Spleen (tissue), 11 donors: ENCODE measurements around the gene BAG5. TPM values are rescaled to one million over a fixed set of nuclear protein-coding genes. Genes with fewer than 3 reads are reported as not detected.

Source experiments
- DNase-seq: peaks from one replicate; pipeline ENCODE4 v3.0.0-alpha.2; 2020
- H3K27ac ChIP-seq, 8 donors: fragments of 200-600 bp; sonication (generic) in 7 of 8; 1 replicate in 4 of 8; 2 replicates in 4 of 8; pipeline versions ENCODE4 v1.5.0 to v1.8.0; 2016 to 2021; ENCODE audit warnings: inconsistent platforms in 4 of 8, mild to moderate bottlenecking in 4 of 8, moderate library complexity in 1 of 8
- H3K27me3 ChIP-seq, 7 donors: fragments of 200-600 bp; sonication (generic) in 6 of 7; replicated peaks in 1 of 7; 1 replicate in 4 of 7; 2 replicates in 3 of 7; pipeline versions ENCODE4 v1.5.0 to v1.8.0; 2016 to 2021; ENCODE audit warnings: inconsistent platforms in 3 of 7, mild to moderate bottlenecking in 1 of 7
- H3K36me3 ChIP-seq, 6 donors: fragments of 200-600 bp; sonication (generic) in 5 of 6; 1 replicate in 4 of 6; 2 replicates in 2 of 6; pipeline versions ENCODE4 v1.5.0 to v1.8.0; 2016 to 2021; ENCODE audit warnings: inconsistent platforms in 2 of 6
- H3K4me1 ChIP-seq, 6 donors: fragments of 200-600 bp; sonication (generic) in 5 of 6; 1 replicate in 3 of 6; 2 replicates in 3 of 6; pipeline versions ENCODE4 v1.5.0 to v1.8.0; 2016 to 2021; ENCODE audit warnings: inconsistent platforms in 3 of 6
- H3K4me3 ChIP-seq, 8 donors: fragments of 200-600 bp; sonication (generic) in 7 of 8; 1 replicate in 4 of 8; 2 replicates in 4 of 8; pipeline versions ENCODE4 v1.5.0 to v1.8.0; 2016 to 2021; ENCODE audit warnings: inconsistent platforms in 4 of 8, mild to moderate bottlenecking in 4 of 8, moderate library complexity in 2 of 8
- H3K9me3 ChIP-seq, 8 donors: fragments of 200-600 bp; sonication (generic) in 7 of 8; 1 replicate in 4 of 8; 2 replicates in 4 of 8; pipeline versions ENCODE4 v1.5.0 to v1.8.0; 2016 to 2021; ENCODE audit warnings: inconsistent platforms in 4 of 8
- CTCF ChIP-seq, 11 experiments: fragments of 200-600 bp in 7 of 11; fragments of 450-650 bp in 4 of 11; sonication (generic) in 4 of 11; IDR thresholded peaks in 8 of 11; conservative IDR thresholded peaks in 3 of 11; 1 replicate in 7 of 11; 2 replicates in 4 of 11; pipeline versions ENCODE4 v1.4.0 to v1.8.0; 2016 to 2021; ENCODE audit warnings: antibody characterized with exemption in 11 of 11, inconsistent platforms in 4 of 11, mild to moderate bottlenecking in 1 of 11
- POLR2A ChIP-seq, 3 donors: fragments of 450-650 bp; IDR thresholded peaks; one replicate each; pipeline ENCODE4 v1.5.1; 2017; ENCODE audit warnings: antibody characterized with exemption in 3 of 3, mild to moderate bottlenecking in 1 of 3
- POLR2AphosphoS5 ChIP-seq, 3 donors: sonication (generic); formaldehyde crosslinking; IDR thresholded peaks; one replicate each; pipeline ENCODE4 v1.5.1; 2017; ENCODE audit warnings: antibody characterized with exemption in 3 of 3
- WGBS, 5 donors: extraction: QIAGEN DNeasy Blood & Tissue Kit in 3 of 5; methylation state at CpG; one replicate each; pipeline versions ENCODE4 v1.1.5 to v1.1.7; 2013 to 2018; 5-methylcytosine and 5-hydroxymethylcytosine counted together
- intact Hi-C: fragments of 100-400 bp; cut with DNase I; formaldehyde crosslinking; loops from one replicate; pipeline ENCODE4 v1.15.0; 2023; ENCODE audit warnings: low total_unique reads
- polyA plus RNA-seq, 3 donors: library from polyadenylated mRNA; stranded (reverse); fragments of 200-250 nt; gene quantifications; one replicate each; pipeline ENCODE4 v1.2.1, GENCODE V29; 2013
- total RNA-seq, 7 donors: library from RNA; depleted of rRNA in 3 of 7; stranded (reverse); fragments of >200 nt in 3 of 7; fragmentation: NEBNext Ultra II Directional in 4 of 7; extraction: Animal tissue kit (Norgen Biotek cat#: 25700) in 4 of 7; gene quantifications; one replicate each; pipeline versions ENCODE4 v1.1.0 to v1.2.1, GENCODE V29; 2016 to 2021
- donor health status: healthy with polysubstance abuse.
- donor health status: DM: no; HTN: no; CAD: no; lungs with moderate emphysema.
- donor health status: DM: no; HTN: no; CAD: no.
- donor health status: Bipolar disorder and iron deficiency.
- donor health status: healthy.
- donor health status: DM: no; HTN: no; CAD: no.
- donor health status: DM: yes; HTN: yes; CAD: no.

BAG5 gene
- total and polyA plus RNA-seq, 10 donors: 9.3 to 42.5 (median 29.9) TPM

- intact Hi-C loops: no loop called here
- 84 to 93% (median 88%) methylated on average over 15 of the region's 15 CpGs for WGBS, 5 donors
- H3K4me3 ChIP-seq: no peak overlapping the region
Measured at GRCh38 chr14:103531421-103532215, 30.8 kb downstream of the BAG5 start.

GRCh38 chr14:103530831-103531230, 31.6 kb downstream of the BAG5 start:
- peaks cover 0 to 56% (median 25%) of the 10 kb centered on the region in 6 donors for H3K36me3 ChIP-seq
- H3K27me3 ChIP-seq: no peaks in the 10 kb centered on the region
- no peak for DNase-seq
- peaks cover 21 to 74% (median 52%) of the 10 kb centered on the region in 6 donors for H3K4me1 ChIP-seq
- no peaks in the 10 kb centered on the region for H3K9me3 ChIP-seq
- intact Hi-C loops: no loop called here
- no peak overlapping the region for H3K27ac ChIP-seq
- H3K4me3 ChIP-seq: no peak overlapping the region
- 87 to 93% (median 90%) methylated on average over 3 to 11 of the region's 11 CpGs; no CpG with 5 or more reads in 1 of the 5 donors for WGBS, 5 donors
- TF ChIP-seq POLR2AphosphoS5 (IDR thresholded peaks at IDR 0.05) (no peak), CTCF (IDR thresholded peaks at IDR 0.05 in 8 of 11, conservative IDR thresholded peaks at IDR 0.05 in 3 of 11) (no peak), POLR2A (IDR thresholded peaks at IDR 0.05) (no peak)

More at GRCh38 chr14:103531421-103532215, 30.8 kb downstream of the BAG5 start:
- TF ChIP-seq POLR2A (IDR thresholded peaks at IDR 0.05): no peak
- TF ChIP-seq CTCF (IDR thresholded peaks at IDR 0.05 in 8 of 11, conservative IDR thresholded peaks at IDR 0.05 in 3 of 11): no peak
- TF ChIP-seq POLR2AphosphoS5 (IDR thresholded peaks at IDR 0.05): no peak
- Histone ChIP-seq H3K4me1 (peaks cover 21 to 66% (median 46%) of the 10 kb centered on the region in 6 donors), H3K36me3 (peaks cover 0 to 64% (median 25%) of the 10 kb centered on the region in 6 donors), H3K27ac (no peak overlapping the region), H3K9me3 (no peaks in the 10 kb centered on the region), H3K27me3 (no peaks in the 10 kb centered on the region)
- DNase-seq: no peak

- whole genome bisulfite sequencing, 5 donors: 66 to 88% (median 79%) methylated on average over 7 of the region's 7 CpGs
- peak; percentile 76 for DNase-seq
- intact Hi-C loops: no loop called here
- H3K27me3 ChIP-seq: no peaks in the 10 kb centered on the region
- peaks cover 21 to 76% (median 52%) of the 10 kb centered on the region in 6 donors for H3K4me1 ChIP-seq
- no peak for TF ChIP-seq POLR2AphosphoS5 (IDR thresholded peaks at IDR 0.05)
- no peak for TF ChIP-seq CTCF (IDR thresholded peaks at IDR 0.05 in 8 of 11, conservative IDR thresholded peaks at IDR 0.05 in 3 of 11)
- TF ChIP-seq POLR2A (IDR thresholded peaks at IDR 0.05): no peak
- H3K4me3 ChIP-seq: peak overlapping the region in 4 of 8 donors; percentile 95 to 100 (median 98)
- peaks cover 0 to 52% (median 21%) of the 10 kb centered on the region in 6 donors for H3K36me3 ChIP-seq
- no peaks in the 10 kb centered on the region for H3K9me3 ChIP-seq
- H3K27ac ChIP-seq: no peak overlapping the region
Measured at GRCh38 chr14:103530390-103530789, 32.1 kb downstream of the BAG5 start.
